HepG2 (cell line): Measurements from ENCODE around the gene IFIT5. TPM values are rescaled to one million over a fixed set of nuclear protein-coding genes. Genes with fewer than 3 reads are reported as not detected.
A peak's percentile ranks its signal among the peaks of the same experiment; 100 is the strongest.

Experiments
- FOSL2 ChIP-seq: sonication (generic); formaldehyde crosslinking; IDR thresholded peaks from 2 replicates; pipeline ENCODE4 v1.4.0; 2020; ENCODE audit warnings: missing genetic modification reagents
- KDM2A ChIP-seq: sonication (generic); formaldehyde crosslinking; IDR thresholded peaks from 2 replicates; pipeline ENCODE4 v1.4.0; 2020; ENCODE audit warnings: low read depth, missing genetic modification reagents, borderline replicate concordance
- KDM5B ChIP-seq: sonication (generic); formaldehyde crosslinking; IDR thresholded peaks from 2 replicates; pipeline ENCODE4 v1.4.0; 2020; ENCODE audit warnings: missing genetic modification reagents, mild to moderate bottlenecking, borderline replicate concordance
- MAZ ChIP-seq, 2 experiments: sonication (generic) in 1 of 2; formaldehyde crosslinking in 1 of 2; IDR thresholded peaks; 2 replicates each; pipeline versions ENCODE4 v1.5.0 to v1.6.1; 2012 to 2020; ENCODE audit warnings: low read depth in 2 of 2, mild to moderate bottlenecking in 2 of 2, borderline replicate concordance in 1 of 2, improper control_type of control experiment in 1 of 2, low read length in 1 of 2, missing genetic modification reagents in 1 of 2, moderate library complexity in 1 of 2
- MED13 ChIP-seq: sonication (generic); formaldehyde crosslinking; IDR thresholded peaks from 2 replicates; pipeline ENCODE4 v1.5.0; 2020; ENCODE audit warnings: missing genetic modification reagents
- MTA1 ChIP-seq: sonication (generic); formaldehyde crosslinking; IDR thresholded peaks from 2 replicates; pipeline ENCODE4 v1.4.0; 2020; ENCODE audit warnings: missing genetic modification reagents, mild to moderate bottlenecking, borderline replicate concordance
- PCBP2 ChIP-seq: fragments of 200-400 bp; formaldehyde crosslinking; optimal IDR thresholded peaks from 2 replicates; pipeline ENCODE3; 2018; ENCODE audit warnings: low read length, low read depth; ENCODE audit not compliant: poor library complexity, severe bottlenecking
- RARG ChIP-seq: sonication (generic); formaldehyde crosslinking; IDR thresholded peaks from 2 replicates; pipeline ENCODE4 v1.4.0; 2020; ENCODE audit warnings: low read depth, mild to moderate bottlenecking, missing genetic modification reagents
- SRY ChIP-seq: sonication (generic); formaldehyde crosslinking; IDR thresholded peaks from 2 replicates; pipeline ENCODE4 v1.8.0; 2022; ENCODE audit warnings: mild to moderate bottlenecking, missing genetic modification reagents
- YY1 ChIP-seq: IDR thresholded peaks from 2 replicates; pipeline ENCODE4 v1.6.1; 2011; ENCODE audit warnings: low read length, low read depth, moderate library complexity, mild to moderate bottlenecking; ENCODE audit not compliant: insufficient read depth, insufficient replicate concordance
- ZBED4 ChIP-seq: sonication (generic); formaldehyde crosslinking; IDR thresholded peaks from 2 replicates; pipeline ENCODE4 v1.4.0; 2020; ENCODE audit warnings: missing genetic modification reagents, borderline replicate concordance
- ZBTB25 ChIP-seq: IDR thresholded peaks from 2 replicates; pipeline ENCODE4 v1.6.1; 2018; ENCODE audit warnings: missing genetic modification reagents
- ZNF224 ChIP-seq: sonication (generic); formaldehyde crosslinking; IDR thresholded peaks from 2 replicates; pipeline ENCODE4 v1.5.0; 2020; ENCODE audit warnings: mild to moderate bottlenecking, missing genetic modification reagents
- ZNF30 ChIP-seq: sonication (generic); formaldehyde crosslinking; IDR thresholded peaks from 2 replicates; pipeline ENCODE4 v1.5.0; 2020; ENCODE audit warnings: mild to moderate bottlenecking, missing genetic modification reagents
- ZNF678 ChIP-seq: sonication (generic); formaldehyde crosslinking; IDR thresholded peaks from 2 replicates; pipeline ENCODE4 v1.4.0; 2020; ENCODE audit warnings: mild to moderate bottlenecking, missing genetic modification reagents
- ZSCAN31 ChIP-seq: sonication (generic); formaldehyde crosslinking; IDR thresholded peaks from 2 replicates; pipeline ENCODE4 v1.5.0; 2020; ENCODE audit warnings: low read depth, mild to moderate bottlenecking, missing genetic modification reagents
- polyA plus RNA-seq, 8 experiments: library from polyadenylated mRNA; depleted of rRNA in 3 of 8; stranded (reverse) in 7 of 8; unstranded in 1 of 8; fragments of >200 nt; fragmentation: Illumina TruSeq in 4 of 8; extraction: Trizol in 4 of 8; gene quantifications; 2 replicates each; pipeline versions ENCODE4 v1.2.1 to v1.2.3, GENCODE V29; 2011 to 2016; ENCODE audit warnings: low read depth in 4 of 8, missing spikeins in 1 of 8, mixed read lengths in 1 of 8; ENCODE audit not compliant: insufficient read depth in 1 of 8
- total RNA-seq, 5 experiments: library from RNA; depleted of rRNA; stranded (reverse); fragments of >200 nt; fragmentation: Illumina TruSeq; extraction: Trizol; gene quantifications; 2 replicates each; pipeline ENCODE4 v1.2.3, GENCODE V29; 2016; ENCODE audit warnings: low read depth in 1 of 5
- TF ChIP-seq, protein P1 (sequence below): sonication (generic); formaldehyde crosslinking; IDR thresholded peaks from 2 replicates; pipeline ENCODE4 v1.4.0; 2020; ENCODE audit warnings: missing genetic modification reagents, low read depth, mild to moderate bottlenecking, borderline replicate concordance
- TF ChIP-seq, protein P2 (sequence below): sonication (generic); formaldehyde crosslinking; IDR thresholded peaks from 2 replicates; pipeline ENCODE4 v1.4.0; 2020; ENCODE audit warnings: missing genetic modification reagents

IFIT5 gene
- total and polyA plus RNA-seq, 2 of the 13 experiments (the other 11 are each of a cell fraction or from before 2014, with no cell fraction given): 2.2 to 8.3 TPM

- TF ChIP-seq ZSCAN31 (0 out of 2 replicates have a peak, but pooled peaks have one; percentile 6), MAZ (IDR thresholded peaks at IDR 0.05; ENCODE audit: borderline replicate concordance, low read depth, low read length) (no peak), MAZ (CRISPR knock-in tag; IDR thresholded peaks at IDR 0.05; ENCODE audit: low read depth) (no peak), ZBTB25 (CRISPR knock-in tag) (no peak), YY1 (peak; percentile 24), KDM5B (peak; percentile 86; the same call in 1 of the 2 replicates), PCBP2 (no peak), FOSL2 (no peak), ZBED4 (CRISPR knock-in tag) (no peak; the same call in 1 of the 2 replicates), MED13 (CRISPR knock-in tag) (no peak), RARG (CRISPR knock-in tag) (no peak), KDM2A (CRISPR knock-in tag) (peak; percentile 86), MTA1 (CRISPR knock-in tag) (0 out of 2 replicates have a peak, but pooled peaks have one; percentile 38), ZNF30 (CRISPR knock-in tag) (0 out of 2 replicates have a peak, but pooled peaks have one; percentile 30), ZNF678 (CRISPR knock-in tag) (peak; percentile 65; the same call in 1 of the 2 replicates), ZNF224 (CRISPR knock-in tag) (0 out of 2 replicates have a peak, but pooled peaks have one; percentile 57), SRY (CRISPR knock-in tag) (no peak)
- TF ChIP-seq, protein P1, sequence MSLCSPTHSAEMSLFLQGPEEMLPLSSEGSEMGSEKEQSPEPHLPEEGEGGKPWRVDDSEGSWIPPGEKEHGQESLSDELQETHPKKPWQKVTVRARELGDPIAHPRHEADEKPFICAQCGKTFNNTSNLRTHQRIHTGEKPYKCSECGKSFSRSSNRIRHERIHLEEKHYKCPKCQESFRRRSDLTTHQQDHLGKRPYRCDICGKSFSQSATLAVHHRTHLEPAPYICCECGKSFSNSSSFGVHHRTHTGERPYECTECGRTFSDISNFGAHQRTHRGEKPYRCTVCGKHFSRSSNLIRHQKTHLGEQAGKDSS (CRISPR knock-in tag): no peak
- TF ChIP-seq, protein P2, sequence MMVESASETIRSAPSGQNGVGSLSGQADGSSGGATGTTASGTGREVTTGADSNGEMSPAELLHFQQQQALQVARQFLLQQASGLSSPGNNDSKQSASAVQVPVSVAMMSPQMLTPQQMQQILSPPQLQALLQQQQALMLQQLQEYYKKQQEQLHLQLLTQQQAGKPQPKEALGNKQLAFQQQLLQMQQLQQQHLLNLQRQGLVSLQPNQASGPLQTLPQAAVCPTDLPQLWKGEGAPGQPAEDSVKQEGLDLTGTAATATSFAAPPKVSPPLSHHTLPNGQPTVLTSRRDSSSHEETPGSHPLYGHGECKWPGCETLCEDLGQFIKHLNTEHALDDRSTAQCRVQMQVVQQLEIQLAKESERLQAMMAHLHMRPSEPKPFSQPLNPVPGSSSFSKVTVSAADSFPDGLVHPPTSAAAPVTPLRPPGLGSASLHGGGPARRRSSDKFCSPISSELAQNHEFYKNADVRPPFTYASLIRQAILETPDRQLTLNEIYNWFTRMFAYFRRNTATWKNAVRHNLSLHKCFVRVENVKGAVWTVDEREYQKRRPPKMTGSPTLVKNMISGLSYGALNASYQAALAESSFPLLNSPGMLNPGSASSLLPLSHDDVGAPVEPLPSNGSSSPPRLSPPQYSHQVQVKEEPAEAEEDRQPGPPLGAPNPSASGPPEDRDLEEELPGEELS (CRISPR knock-in tag): no peak
Measured at GRCh38 chr10:89414879-89415821, 782 bp downstream of the IFIT5 start (continued).
